A549 (cell line): ENCODE data around the gene PTPRN2.

Experiments used
- CBX2 ChIP-seq: fragments of 200-600 bp; sonication (generic); IDR thresholded peaks from 2 replicates; pipeline ENCODE4 v1.6.1; 2016; ENCODE audit warnings: low read depth, mild to moderate bottlenecking, borderline replicate concordance
- CEBPB ChIP-seq, 2 experiments: fragments of >200 bp in 1 of 2; sonication (Bioruptor Twin) in 1 of 2; formaldehyde crosslinking in 1 of 2; IDR thresholded peaks; 2 replicates each; pipeline ENCODE4 v1.6.1; 2012 to 2016
- CHD2 ChIP-seq: fragments of 150-350 bp; IDR thresholded peaks from 2 replicates; pipeline ENCODE4 v1.6.1; 2014; ENCODE audit warnings: low read length; ENCODE audit not compliant: partially characterized antibody
- EP300 ChIP-seq, 2 experiments: fragments of >200 bp; sonication (Bioruptor Twin); formaldehyde crosslinking; IDR thresholded peaks; 2 replicates in 1 of 2; 3 replicates in 1 of 2; pipeline ENCODE4 v1.6.1; 2016 to 2017
- MAZ ChIP-seq: fragments of 150-350 bp; IDR thresholded peaks from 2 replicates; pipeline ENCODE4 v1.6.1; 2014; ENCODE audit warnings: antibody characterized with exemption, low read depth, low read length, borderline replicate concordance
- POLR2A ChIP-seq: IDR thresholded peaks from 2 replicates; pipeline ENCODE4 v1.6.1; 2012; ENCODE audit warnings: mild to moderate bottlenecking, low read length
- SREBF2 ChIP-seq: fragments of 450-650 bp; IDR thresholded peaks from 2 replicates; pipeline ENCODE4 v1.6.1; 2014; ENCODE audit warnings: mild to moderate bottlenecking, moderate library complexity
- ZNF302 ChIP-seq: fragments of 250-450 bp; sonication (Bioruptor Pico); IDR thresholded peaks from 2 replicates; pipeline ENCODE4 v1.9.0; 2021; ENCODE audit warnings: inconsistent platforms, mild to moderate bottlenecking, moderate library complexity
- TF ChIP-seq, protein P1 (sequence below): fragments of >200 bp; sonication (Bioruptor Twin); formaldehyde crosslinking; IDR thresholded peaks from 3 replicates; pipeline ENCODE4 v1.5.1; 2016
- TF ChIP-seq, protein P2 (sequence below): IDR thresholded peaks from 2 replicates; pipeline ENCODE4 v1.6.1; 2012
- TF ChIP-seq, protein P3 (sequence below): IDR thresholded peaks from 2 replicates; pipeline ENCODE4 v1.6.1; 2012

DNA sequence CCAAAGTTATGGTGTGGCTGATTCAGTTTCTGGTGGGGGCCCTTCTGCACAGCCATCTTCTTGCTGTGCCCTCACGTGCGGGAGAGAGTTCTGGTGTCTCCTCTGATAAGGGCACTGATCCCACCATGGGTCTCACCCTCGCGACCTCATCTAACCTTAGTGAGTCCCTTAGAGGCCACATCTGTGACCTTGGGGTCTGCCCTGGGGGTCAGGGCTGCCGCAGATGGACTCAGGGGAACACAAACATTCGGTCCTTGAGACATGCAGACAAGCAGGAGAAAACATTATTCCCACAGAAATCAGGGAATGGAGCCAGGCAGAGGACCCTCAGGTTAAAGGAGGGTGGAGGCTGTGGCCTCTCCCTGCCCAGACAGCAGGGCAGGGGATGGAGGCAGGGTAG, 1072.9 kb downstream of the PTPRN2 start:
- TF ChIP-seq, protein P1, sequence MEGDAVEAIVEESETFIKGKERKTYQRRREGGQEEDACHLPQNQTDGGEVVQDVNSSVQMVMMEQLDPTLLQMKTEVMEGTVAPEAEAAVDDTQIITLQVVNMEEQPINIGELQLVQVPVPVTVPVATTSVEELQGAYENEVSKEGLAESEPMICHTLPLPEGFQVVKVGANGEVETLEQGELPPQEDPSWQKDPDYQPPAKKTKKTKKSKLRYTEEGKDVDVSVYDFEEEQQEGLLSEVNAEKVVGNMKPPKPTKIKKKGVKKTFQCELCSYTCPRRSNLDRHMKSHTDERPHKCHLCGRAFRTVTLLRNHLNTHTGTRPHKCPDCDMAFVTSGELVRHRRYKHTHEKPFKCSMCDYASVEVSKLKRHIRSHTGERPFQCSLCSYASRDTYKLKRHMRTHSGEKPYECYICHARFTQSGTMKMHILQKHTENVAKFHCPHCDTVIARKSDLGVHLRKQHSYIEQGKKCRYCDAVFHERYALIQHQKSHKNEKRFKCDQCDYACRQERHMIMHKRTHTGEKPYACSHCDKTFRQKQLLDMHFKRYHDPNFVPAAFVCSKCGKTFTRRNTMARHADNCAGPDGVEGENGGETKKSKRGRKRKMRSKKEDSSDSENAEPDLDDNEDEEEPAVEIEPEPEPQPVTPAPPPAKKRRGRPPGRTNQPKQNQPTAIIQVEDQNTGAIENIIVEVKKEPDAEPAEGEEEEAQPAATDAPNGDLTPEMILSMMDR = no peak
- TF ChIP-seq, protein P2, sequence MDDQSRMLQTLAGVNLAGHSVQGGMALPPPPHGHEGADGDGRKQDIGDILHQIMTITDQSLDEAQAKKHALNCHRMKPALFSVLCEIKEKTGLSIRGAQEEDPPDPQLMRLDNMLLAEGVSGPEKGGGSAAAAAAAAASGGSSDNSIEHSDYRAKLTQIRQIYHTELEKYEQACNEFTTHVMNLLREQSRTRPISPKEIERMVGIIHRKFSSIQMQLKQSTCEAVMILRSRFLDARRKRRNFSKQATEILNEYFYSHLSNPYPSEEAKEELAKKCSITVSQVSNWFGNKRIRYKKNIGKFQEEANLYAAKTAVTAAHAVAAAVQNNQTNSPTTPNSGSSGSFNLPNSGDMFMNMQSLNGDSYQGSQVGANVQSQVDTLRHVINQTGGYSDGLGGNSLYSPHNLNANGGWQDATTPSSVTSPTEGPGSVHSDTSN = no peak
- TF ChIP-seq MAZ = no peak
- no peak for TF ChIP-seq ZNF302 (CRISPR knock-in tag)
- TF ChIP-seq CHD2 = no peak
- TF ChIP-seq EP300 (IDR thresholded peaks at IDR 0.05) = no peak
- TF ChIP-seq, protein P3, sequence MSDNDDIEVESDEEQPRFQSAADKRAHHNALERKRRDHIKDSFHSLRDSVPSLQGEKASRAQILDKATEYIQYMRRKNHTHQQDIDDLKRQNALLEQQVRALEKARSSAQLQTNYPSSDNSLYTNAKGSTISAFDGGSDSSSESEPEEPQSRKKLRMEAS = no peak
- TF ChIP-seq CEBPB (IDR thresholded peaks at IDR 0.05) = no peak
- no peak for TF ChIP-seq POLR2A
- TF ChIP-seq SREBF2 = no peak
- TF ChIP-seq CBX2 = no peak
